Activated B cell treated with CpG ODN at 0.5 μM for 24 hours (primary cell): ENCODE data around the gene TSPAN31. TPM values are rescaled to one million over a fixed set of nuclear protein-coding genes. Genes with fewer than 3 reads are reported as not detected.

Experiments used
- ATAC-seq: fragments of 200-7000 bp; cut with Tn5 transposase; one replicate; pipeline ENCODE4 v1.10.0; 2021; ENCODE audit warnings: low read depth, mild to moderate bottlenecking, moderate library complexity
- CTCF ChIA-PET: fragments of 350-600 bp; sonication (Branson Sonifier 250); formaldehyde crosslinking; loops from one replicate; lab custom pipeline; 2021; ENCODE audit warnings: antibody characterized with exemption; lab: Charles Lee
- POLR2A ChIA-PET: fragments of 350-600 bp; sonication (Branson Sonifier 250); formaldehyde crosslinking; loops from one replicate; lab custom pipeline; 2021; ENCODE audit warnings: antibody characterized with exemption; lab: Charles Lee
- DNase-seq: peaks from one replicate; pipeline ENCODE4 v3.0.0; 2022
- H3K27ac Mint-ChIP-seq: one replicate; pipeline ENCODE4 v1.8.0; 2020; ENCODE audit warnings: mixed read lengths
- H3K27me3 Mint-ChIP-seq: one replicate; pipeline ENCODE4 v1.8.0; 2021; ENCODE audit warnings: mixed read lengths
- H3K36me3 Mint-ChIP-seq: one replicate; pipeline ENCODE4 v1.8.0; 2021; ENCODE audit warnings: low read depth, mixed read lengths
- H3K4me1 Mint-ChIP-seq: one replicate; pipeline ENCODE4 v1.8.0; 2021; ENCODE audit warnings: mixed read lengths
- H3K4me3 Mint-ChIP-seq: one replicate; pipeline ENCODE4 v1.8.0; 2020; ENCODE audit warnings: mild to moderate bottlenecking, mixed read lengths
- H3K9me3 Mint-ChIP-seq: one replicate; pipeline ENCODE4 v1.8.0; 2020; ENCODE audit warnings: mixed read lengths
- intact Hi-C: fragments of 100-400 bp; cut with micrococcal nuclease; formaldehyde crosslinking; loops from one replicate; pipeline ENCODE4 v1.15.1; 2024
- total RNA-seq: library from RNA; stranded (reverse); gene quantifications from 2 replicates; pipeline ENCODE4 v1.2.3, GENCODE V29; 2022
- TF ChIP-seq, protein P1 (sequence below): fragments of 200-600 bp; IDR thresholded peaks from one replicate; pipeline ENCODE4 v1.8.0; 2022; ENCODE audit warnings: antibody characterized with exemption, mild to moderate bottlenecking

TSPAN31 gene
- total RNA-seq, 1 donor from 2014 or later: 35.8 TPM

DNA sequence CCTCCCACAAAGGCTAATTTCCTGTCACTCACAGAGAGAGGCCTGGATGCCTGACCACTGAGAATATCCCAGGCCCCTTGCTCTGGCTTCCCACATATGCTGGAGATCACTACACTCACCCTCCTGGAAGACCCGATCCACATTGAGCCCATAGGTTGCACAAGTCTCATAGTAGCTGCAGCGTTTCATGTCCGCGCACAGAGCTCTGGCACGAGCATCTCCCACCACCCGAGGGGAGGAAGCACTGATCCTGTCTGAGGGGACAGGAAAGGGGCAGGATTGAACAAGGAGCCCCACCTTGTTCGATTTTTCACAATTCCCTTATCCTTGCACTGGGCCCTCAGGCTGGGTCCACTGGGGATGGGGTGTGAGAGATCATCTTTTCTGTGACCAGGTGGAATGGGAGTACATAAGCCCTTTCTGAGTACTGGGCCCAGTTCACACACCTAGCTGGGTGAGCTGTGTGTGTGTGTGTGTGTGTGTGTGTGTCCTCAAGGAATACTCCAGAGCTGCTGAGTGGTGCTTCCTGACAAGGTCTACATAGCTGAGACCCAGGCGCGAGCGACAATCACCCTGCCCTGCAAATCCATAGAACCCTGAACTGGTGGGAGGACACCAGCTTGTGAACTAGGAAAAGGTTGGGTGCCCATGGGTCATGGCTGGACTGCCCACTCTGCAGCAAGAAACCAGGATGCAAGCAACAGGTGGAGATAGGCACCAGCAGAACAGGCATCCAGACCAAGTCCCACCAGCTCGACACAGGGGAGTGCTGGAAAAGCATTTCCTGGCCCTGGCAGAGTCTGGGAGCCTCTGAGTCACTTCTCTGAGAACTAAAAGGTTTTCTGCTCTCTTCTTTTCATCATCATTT, 11.9 kb upstream of the TSPAN31 start:
- H3K9me3 Mint-ChIP-seq: no peaks in the 10 kb centered on the region
- TF ChIP-seq, protein P1, sequence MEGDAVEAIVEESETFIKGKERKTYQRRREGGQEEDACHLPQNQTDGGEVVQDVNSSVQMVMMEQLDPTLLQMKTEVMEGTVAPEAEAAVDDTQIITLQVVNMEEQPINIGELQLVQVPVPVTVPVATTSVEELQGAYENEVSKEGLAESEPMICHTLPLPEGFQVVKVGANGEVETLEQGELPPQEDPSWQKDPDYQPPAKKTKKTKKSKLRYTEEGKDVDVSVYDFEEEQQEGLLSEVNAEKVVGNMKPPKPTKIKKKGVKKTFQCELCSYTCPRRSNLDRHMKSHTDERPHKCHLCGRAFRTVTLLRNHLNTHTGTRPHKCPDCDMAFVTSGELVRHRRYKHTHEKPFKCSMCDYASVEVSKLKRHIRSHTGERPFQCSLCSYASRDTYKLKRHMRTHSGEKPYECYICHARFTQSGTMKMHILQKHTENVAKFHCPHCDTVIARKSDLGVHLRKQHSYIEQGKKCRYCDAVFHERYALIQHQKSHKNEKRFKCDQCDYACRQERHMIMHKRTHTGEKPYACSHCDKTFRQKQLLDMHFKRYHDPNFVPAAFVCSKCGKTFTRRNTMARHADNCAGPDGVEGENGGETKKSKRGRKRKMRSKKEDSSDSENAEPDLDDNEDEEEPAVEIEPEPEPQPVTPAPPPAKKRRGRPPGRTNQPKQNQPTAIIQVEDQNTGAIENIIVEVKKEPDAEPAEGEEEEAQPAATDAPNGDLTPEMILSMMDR: no peak
- H3K4me3 Mint-ChIP-seq: no peak overlapping the region
- H3K36me3 Mint-ChIP-seq: peaks cover 73% of the 10 kb centered on the region
- no peak overlapping the region for H3K27ac Mint-ChIP-seq
- DNase-seq (no peak), ATAC-seq (no peak)
- peaks cover 3% of the 10 kb centered on the region for H3K4me1 Mint-ChIP-seq
- ChIA-PET POLR2A (interaction anchor here (0.6 to 1.0 kb wide), 2 partner anchors 8 to 9 kb away, joined by 3 to 6 read pairs; no protein-coding TSS in a partner anchor), CTCF (interaction anchor here (0.7 kb wide), 1 partner anchor 351 kb away, joined by 3 read pairs; no protein-coding TSS in a partner anchor)
- intact Hi-C loops: no loop called here
- no peaks in the 10 kb centered on the region for H3K27me3 Mint-ChIP-seq

DNA sequence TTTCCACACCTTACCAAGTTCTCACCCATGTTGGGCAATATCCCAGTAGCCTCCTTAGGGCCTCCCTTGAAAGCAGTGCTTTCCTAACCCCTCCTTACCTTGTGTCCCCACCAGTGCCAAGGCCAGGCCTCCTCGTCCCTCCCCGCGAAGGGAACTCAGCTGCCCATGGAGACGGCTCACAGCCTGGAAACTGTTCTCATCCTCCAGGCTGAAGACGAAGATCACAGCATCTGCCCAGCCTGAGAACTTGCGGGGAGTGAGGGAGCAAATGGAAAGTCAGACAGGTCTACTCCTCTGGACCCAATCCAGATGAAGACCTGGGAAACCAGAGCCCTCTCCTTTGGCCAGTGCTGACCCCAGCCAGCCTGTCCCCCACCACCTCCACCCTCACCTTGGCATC, 10.9 kb upstream of the TSPAN31 start:
- Mint-ChIP-seq H3K9me3 (no peaks in the 10 kb centered on the region), H3K27ac (no peak overlapping the region), H3K36me3 (peaks cover 67% of the 10 kb centered on the region), H3K4me1 (peaks cover 4% of the 10 kb centered on the region), H3K27me3 (no peaks in the 10 kb centered on the region), H3K4me3 (no peak overlapping the region)
- TF ChIP-seq, protein P1: no peak
- DNase-seq (no peak), ATAC-seq (no peak)
- CTCF ChIA-PET: no interaction called here
- POLR2A ChIA-PET: interaction anchor here (0.6 kb wide), 1 partner anchor 8 kb away, joined by 3 read pairs; no protein-coding TSS in a partner anchor
- intact Hi-C loops: no loop called here

DNA sequence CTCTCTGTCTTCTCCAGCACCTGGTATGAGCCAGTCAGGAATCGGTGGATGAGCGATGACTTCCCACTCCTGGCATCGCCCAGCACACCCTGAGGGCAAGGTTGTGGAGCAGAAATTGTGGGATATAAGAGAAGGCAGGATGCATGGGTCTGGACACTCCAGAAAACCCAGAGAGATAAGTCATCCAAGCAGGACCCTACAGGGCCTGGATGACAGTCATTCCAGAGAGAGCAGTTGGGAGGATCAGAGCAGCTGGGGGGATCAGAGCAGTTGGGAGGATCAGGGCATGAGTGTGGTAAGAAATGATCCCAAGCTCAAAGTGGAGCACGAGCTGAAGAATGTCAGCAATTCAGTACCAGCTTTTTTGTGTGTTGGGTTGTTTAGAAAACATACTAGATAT, 10.2 kb upstream of the TSPAN31 start:
- Mint-ChIP-seq H3K27ac (no peak overlapping the region), H3K9me3 (no peaks in the 10 kb centered on the region), H3K36me3 (peaks cover 66% of the 10 kb centered on the region), H3K4me3 (no peak overlapping the region), H3K4me1 (peaks cover 10% of the 10 kb centered on the region), H3K27me3 (no peaks in the 10 kb centered on the region)
- ChIA-PET POLR2A (no interaction called here), CTCF (interaction anchor here (0.6 kb wide), 1 partner anchor 152 kb away, joined by 3 read pairs; no protein-coding TSS in a partner anchor)
- intact Hi-C loops: no loop called here
- ATAC-seq (no peak), DNase-seq (no peak)
- TF ChIP-seq, protein P1: no peak

DNA sequence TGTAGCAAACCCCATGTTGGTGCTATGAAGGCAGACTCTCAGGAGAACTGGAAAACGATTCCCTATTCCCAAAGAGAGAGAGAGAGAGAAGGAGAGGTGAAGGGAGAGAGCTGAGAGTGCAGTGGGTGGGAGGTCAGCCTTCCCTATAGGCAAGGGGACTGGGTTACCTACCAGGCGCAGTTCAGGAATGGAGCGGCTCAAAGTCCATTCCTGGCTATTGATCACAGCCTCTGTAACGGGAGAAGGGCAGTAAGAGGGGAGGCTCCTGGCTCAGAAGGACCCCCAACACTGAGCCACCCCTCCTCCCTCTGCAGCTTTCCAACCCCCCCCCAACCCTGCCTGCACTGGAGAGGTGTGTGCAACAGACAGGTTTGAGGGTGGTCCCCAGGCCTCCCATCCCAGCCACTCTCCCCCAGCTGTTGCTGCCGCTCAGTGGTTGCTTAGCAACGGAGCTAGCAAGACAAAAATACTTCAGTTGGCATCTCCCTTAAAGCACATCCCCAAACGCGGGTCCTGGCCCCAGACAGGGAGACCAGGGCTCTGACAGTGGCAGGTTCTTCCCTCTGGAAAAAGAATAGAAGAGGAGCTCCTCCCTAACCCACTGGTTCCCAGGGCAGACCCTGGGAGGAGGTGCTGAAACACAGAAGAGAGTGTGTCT, 9.5 kb upstream of the TSPAN31 start:
- no peaks in the 10 kb centered on the region for H3K9me3 Mint-ChIP-seq
- H3K4me3 Mint-ChIP-seq: no peak overlapping the region
- intact Hi-C loops: no loop called here
- TF ChIP-seq, protein P1: no peak
- H3K27me3 Mint-ChIP-seq: no peaks in the 10 kb centered on the region
- no peak overlapping the region for H3K27ac Mint-ChIP-seq
- DNase-seq: no peak
- H3K36me3 Mint-ChIP-seq: peaks cover 60% of the 10 kb centered on the region
- ChIA-PET CTCF (no interaction called here), POLR2A (interaction anchor here (0.6 kb wide), 1 partner anchor 40 kb away, joined by 4 read pairs; no protein-coding TSS in a partner anchor)
- no peak for ATAC-seq
- peaks cover 12% of the 10 kb centered on the region for H3K4me1 Mint-ChIP-seq
